ENCODE measurements around the gene EME2. TPM values are rescaled to one million over a fixed set of nuclear protein-coding genes. Genes with fewer than 3 reads are reported as not detected.
A peak's percentile ranks its signal among the peaks of the same experiment; 100 is the strongest.

The EME2 gene
- total and polyA plus RNA-seq, 2 experiments from 2014 or later, result 4.1 to 15.0 TPM

DNA sequence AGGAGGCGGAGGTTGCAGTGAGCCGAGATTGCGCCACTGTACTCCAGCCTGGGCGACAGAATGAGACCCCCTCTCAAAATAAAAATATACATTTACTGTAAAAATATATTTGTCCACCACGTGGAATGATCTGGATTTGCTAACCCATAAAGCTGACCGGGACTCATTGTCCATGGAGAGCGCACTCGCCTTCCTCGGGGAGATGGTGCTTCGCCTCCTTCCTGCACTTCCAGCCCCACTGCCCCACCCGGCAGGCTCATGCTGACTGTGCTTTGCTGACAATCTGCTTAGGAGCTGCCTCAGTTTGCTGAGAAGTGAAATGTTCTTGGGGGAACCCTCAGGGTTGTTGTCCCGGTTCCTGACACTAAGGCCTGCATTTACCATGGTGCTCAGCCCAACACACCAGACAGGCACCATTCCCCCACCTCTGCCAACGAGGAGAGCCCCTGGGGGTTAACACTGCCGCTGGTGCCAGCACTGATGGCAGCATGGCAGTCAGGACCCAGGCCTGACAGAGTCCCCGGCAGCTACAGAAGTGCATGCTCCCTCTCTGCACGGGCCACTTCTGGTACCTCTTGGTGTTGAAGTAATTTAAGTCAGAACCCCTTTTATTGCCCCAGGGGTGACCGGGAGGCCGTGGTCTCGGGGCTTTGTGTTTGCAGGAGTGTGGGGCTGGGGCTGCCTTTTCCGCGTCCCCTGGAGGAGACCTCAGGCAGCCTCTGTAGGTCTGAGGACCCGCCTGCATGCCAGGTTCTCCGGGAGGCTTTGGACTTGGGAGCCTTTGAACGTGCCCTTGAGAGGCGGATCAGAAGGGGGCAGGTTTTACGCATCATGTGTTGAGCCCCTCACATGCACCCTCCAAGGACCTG lies 12.6 kb downstream of the EME2 start:
- Mint-ChIP-seq H3K4me1 (peaks cover 5% of the 10 kb centered on the region), H3K4me3 (peak overlapping the region; percentile 49; the same call in 2 of the 3 replicates), H3K36me3 (ENCODE audit: low read depth) (peaks cover 16% of the 10 kb centered on the region), H3K27ac (no peak overlapping the region), H3K27me3 (ENCODE audit: insufficient read depth, low read depth, poor library complexity) (peaks cover 30% of the 10 kb centered on the region), H3K9me3 (peaks cover 10% of the 10 kb centered on the region; the same call in 2 of the 3 replicates)
- Histone ChIP-seq H4K20me1 (replicated peaks; ENCODE audit: insufficient read depth) (peaks cover 22% of the 10 kb centered on the region), H3K4me3 (no peak overlapping the region), H3K27ac (ENCODE audit: low read depth) (no peak overlapping the region), H2AFZ (no peak overlapping the region), H3K36me3 (ENCODE audit: insufficient read depth) (no peaks in the 10 kb centered on the region), H3F3A (replicated peaks; ENCODE audit: low read depth) (0 out of 2 replicates have a peak, but pooled peaks cover 3% of the 10 kb centered on the region), H3K4me2 (no peak overlapping the region), H3K27me3 (ENCODE audit: insufficient read depth) (no peaks in the 10 kb centered on the region), H3K4me1 (ENCODE audit: insufficient read depth) (peaks cover 4% of the 10 kb centered on the region; the same call in 1 of the 2 replicates), H3K79me2 (replicated peaks; ENCODE audit: insufficient read depth) (peaks cover 35% of the 10 kb centered on the region), H3K9me2 (ENCODE audit: insufficient read depth) (no peaks in the 10 kb centered on the region)
- ATAC-seq (no peak), DNase-seq (ENCODE audit: low spot score) (no peak)
- TF ChIP-seq ZNF114 (CRISPR knock-in tag; IDR thresholded peaks at IDR 0.05) (no peak), POLR2AphosphoS5 (IDR thresholded peaks at IDR 0.05; ENCODE audit: low read depth) (no peak), STAT1 (IDR thresholded peaks at IDR 0.05; ENCODE audit: unreplicated experiment) (no peak), ZNF331 (CRISPR knock-in tag; IDR thresholded peaks at IDR 0.05; ENCODE audit: low read depth) (no peak), NANOG (IDR thresholded peaks at IDR 0.05; ENCODE audit: borderline replicate concordance) (no peak), EZH2 (IDR thresholded peaks at IDR 0.05; ENCODE audit: low read depth, unreplicated experiment) (no peak), JUNB (IDR thresholded peaks at IDR 0.05; ENCODE audit: unreplicated experiment) (no peak), CREB1 (CRISPR knock-in tag; IDR thresholded peaks at IDR 0.05; ENCODE audit: low read depth) (no peak), EZH2phosphoT487 (IDR thresholded peaks at IDR 0.05; ENCODE audit: unreplicated experiment) (no peak)
- TF ChIP-seq, protein P1, sequence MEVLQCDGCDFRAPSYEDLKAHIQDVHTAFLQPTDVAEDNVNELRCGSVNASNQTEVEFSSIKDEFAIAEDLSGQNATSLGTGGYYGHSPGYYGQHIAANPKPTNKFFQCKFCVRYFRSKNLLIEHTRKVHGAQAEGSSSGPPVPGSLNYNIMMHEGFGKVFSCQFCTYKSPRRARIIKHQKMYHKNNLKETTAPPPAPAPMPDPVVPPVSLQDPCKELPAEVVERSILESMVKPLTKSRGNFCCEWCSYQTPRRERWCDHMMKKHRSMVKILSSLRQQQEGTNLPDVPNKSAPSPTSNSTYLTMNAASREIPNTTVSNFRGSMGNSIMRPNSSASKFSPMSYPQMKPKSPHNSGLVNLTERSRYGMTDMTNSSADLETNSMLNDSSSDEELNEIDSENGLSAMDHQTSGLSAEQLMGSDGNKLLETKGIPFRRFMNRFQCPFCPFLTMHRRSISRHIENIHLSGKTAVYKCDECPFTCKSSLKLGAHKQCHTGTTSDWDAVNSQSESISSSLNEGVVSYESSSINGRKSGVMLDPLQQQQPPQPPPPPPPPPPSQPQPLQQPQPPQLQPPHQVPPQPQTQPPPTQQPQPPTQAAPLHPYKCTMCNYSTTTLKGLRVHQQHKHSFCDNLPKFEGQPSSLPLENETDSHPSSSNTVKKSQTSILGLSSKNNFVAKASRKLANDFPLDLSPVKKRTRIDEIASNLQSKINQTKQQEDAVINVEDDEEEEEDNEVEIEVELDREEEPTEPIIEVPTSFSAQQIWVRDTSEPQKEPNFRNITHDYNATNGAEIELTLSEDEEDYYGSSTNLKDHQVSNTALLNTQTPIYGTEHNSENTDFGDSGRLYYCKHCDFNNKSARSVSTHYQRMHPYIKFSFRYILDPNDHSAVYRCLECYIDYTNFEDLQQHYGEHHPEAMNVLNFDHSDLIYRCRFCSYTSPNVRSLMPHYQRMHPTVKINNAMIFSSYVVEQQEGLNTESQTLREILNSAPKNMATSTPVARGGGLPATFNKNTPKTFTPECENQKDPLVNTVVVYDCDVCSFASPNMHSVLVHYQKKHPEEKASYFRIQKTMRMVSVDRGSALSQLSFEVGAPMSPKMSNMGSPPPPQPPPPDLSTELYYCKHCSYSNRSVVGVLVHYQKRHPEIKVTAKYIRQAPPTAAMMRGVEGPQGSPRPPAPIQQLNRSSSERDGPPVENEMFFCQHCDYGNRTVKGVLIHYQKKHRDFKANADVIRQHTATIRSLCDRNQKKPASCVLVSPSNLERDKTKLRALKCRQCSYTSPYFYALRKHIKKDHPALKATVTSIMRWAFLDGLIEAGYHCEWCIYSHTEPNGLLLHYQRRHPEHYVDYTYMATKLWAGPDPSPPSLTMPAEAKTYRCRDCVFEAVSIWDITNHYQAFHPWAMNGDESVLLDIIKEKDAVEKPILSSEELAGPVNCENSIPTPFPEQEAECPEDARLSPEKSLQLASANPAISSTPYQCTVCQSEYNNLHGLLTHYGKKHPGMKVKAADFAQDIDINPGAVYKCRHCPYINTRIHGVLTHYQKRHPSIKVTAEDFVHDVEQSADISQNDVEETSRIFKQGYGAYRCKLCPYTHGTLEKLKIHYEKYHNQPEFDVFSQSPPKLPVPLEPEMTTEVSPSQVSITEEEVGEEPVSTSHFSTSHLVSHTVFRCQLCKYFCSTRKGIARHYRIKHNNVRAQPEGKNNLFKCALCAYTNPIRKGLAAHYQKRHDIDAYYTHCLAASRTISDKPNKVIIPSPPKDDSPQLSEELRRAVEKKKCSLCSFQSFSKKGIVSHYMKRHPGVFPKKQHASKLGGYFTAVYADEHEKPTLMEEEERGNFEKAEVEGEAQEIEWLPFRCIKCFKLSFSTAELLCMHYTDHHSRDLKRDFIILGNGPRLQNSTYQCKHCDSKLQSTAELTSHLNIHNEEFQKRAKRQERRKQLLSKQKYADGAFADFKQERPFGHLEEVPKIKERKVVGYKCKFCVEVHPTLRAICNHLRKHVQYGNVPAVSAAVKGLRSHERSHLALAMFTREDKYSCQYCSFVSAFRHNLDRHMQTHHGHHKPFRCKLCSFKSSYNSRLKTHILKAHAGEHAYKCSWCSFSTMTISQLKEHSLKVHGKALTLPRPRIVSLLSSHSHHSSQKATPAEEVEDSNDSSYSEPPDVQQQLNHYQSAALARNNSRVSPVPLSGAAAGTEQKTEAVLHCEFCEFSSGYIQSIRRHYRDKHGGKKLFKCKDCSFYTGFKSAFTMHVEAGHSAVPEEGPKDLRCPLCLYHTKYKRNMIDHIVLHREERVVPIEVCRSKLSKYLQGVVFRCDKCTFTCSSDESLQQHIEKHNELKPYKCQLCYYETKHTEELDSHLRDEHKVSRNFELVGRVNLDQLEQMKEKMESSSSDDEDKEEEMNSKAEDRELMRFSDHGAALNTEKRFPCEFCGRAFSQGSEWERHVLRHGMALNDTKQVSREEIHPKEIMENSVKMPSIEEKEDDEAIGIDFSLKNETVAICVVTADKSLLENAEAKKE (CRISPR knock-in tag; IDR thresholded peaks at IDR 0.05), result no peak
- TF ChIP-seq, protein P2, sequence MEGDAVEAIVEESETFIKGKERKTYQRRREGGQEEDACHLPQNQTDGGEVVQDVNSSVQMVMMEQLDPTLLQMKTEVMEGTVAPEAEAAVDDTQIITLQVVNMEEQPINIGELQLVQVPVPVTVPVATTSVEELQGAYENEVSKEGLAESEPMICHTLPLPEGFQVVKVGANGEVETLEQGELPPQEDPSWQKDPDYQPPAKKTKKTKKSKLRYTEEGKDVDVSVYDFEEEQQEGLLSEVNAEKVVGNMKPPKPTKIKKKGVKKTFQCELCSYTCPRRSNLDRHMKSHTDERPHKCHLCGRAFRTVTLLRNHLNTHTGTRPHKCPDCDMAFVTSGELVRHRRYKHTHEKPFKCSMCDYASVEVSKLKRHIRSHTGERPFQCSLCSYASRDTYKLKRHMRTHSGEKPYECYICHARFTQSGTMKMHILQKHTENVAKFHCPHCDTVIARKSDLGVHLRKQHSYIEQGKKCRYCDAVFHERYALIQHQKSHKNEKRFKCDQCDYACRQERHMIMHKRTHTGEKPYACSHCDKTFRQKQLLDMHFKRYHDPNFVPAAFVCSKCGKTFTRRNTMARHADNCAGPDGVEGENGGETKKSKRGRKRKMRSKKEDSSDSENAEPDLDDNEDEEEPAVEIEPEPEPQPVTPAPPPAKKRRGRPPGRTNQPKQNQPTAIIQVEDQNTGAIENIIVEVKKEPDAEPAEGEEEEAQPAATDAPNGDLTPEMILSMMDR (conservative IDR thresholded peaks at IDR 0.05; ENCODE audit: low read depth in 2 of 2), result no peak
- TF ChIP-seq, protein P3, sequence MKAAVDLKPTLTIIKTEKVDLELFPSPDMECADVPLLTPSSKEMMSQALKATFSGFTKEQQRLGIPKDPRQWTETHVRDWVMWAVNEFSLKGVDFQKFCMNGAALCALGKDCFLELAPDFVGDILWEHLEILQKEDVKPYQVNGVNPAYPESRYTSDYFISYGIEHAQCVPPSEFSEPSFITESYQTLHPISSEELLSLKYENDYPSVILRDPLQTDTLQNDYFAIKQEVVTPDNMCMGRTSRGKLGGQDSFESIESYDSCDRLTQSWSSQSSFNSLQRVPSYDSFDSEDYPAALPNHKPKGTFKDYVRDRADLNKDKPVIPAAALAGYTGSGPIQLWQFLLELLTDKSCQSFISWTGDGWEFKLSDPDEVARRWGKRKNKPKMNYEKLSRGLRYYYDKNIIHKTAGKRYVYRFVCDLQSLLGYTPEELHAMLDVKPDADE (IDR thresholded peaks at IDR 0.05), result no peak
- TF ChIP-seq, protein P4, sequence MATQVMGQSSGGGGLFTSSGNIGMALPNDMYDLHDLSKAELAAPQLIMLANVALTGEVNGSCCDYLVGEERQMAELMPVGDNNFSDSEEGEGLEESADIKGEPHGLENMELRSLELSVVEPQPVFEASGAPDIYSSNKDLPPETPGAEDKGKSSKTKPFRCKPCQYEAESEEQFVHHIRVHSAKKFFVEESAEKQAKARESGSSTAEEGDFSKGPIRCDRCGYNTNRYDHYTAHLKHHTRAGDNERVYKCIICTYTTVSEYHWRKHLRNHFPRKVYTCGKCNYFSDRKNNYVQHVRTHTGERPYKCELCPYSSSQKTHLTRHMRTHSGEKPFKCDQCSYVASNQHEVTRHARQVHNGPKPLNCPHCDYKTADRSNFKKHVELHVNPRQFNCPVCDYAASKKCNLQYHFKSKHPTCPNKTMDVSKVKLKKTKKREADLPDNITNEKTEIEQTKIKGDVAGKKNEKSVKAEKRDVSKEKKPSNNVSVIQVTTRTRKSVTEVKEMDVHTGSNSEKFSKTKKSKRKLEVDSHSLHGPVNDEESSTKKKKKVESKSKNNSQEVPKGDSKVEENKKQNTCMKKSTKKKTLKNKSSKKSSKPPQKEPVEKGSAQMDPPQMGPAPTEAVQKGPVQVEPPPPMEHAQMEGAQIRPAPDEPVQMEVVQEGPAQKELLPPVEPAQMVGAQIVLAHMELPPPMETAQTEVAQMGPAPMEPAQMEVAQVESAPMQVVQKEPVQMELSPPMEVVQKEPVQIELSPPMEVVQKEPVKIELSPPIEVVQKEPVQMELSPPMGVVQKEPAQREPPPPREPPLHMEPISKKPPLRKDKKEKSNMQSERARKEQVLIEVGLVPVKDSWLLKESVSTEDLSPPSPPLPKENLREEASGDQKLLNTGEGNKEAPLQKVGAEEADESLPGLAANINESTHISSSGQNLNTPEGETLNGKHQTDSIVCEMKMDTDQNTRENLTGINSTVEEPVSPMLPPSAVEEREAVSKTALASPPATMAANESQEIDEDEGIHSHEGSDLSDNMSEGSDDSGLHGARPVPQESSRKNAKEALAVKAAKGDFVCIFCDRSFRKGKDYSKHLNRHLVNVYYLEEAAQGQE (IDR thresholded peaks at IDR 0.05; ENCODE audit: unreplicated experiment), result no peak

Data from GM23338 (cell line).